Psoas muscle (tissue), 8 donors: ENCODE data around the gene ECHDC1. TPM values are rescaled to one million over a fixed set of nuclear protein-coding genes. Genes with fewer than 3 reads are reported as not detected.

Experiments used
- ATAC-seq, 4 donors: fragments of 200-7000 bp; cut with Tn5 transposase; one replicate each; pipeline ENCODE4 v1.9.1; 2020; ENCODE audit warnings: moderate library complexity in 3 of 4, mild to moderate bottlenecking in 2 of 4
- DNase-seq, 2 donors: peaks; one replicate each; pipeline ENCODE4 v3.0.0-alpha.2; 2020
- H3K27ac ChIP-seq: fragments of 200-600 bp; one replicate; pipeline ENCODE4 v1.8.0; 2022
- H3K27me3 ChIP-seq, 3 donors: fragments of 200-600 bp in 1 of 3; one replicate each; pipeline versions ENCODE4 v1.6.1 to v1.8.0; 2013 to 2022; ENCODE audit warnings: low read length in 2 of 3, mild to moderate bottlenecking in 2 of 3, moderate library complexity in 1 of 3; ENCODE audit not compliant: insufficient read depth in 3 of 3
- H3K36me3 ChIP-seq, 2 donors: fragments of 200-600 bp in 1 of 2; one replicate each; pipeline versions ENCODE4 v1.6.1 to v1.8.0; 2013 to 2022; ENCODE audit warnings: low read depth in 1 of 2, mild to moderate bottlenecking in 1 of 2, moderate library complexity in 1 of 2; ENCODE audit not compliant: insufficient read depth in 1 of 2
- H3K4me1 ChIP-seq: fragments of 200-600 bp; one replicate; pipeline ENCODE4 v1.8.0; 2022
- H3K4me3 ChIP-seq: fragments of 200-600 bp; one replicate; pipeline ENCODE4 v1.8.0; 2022; ENCODE audit warnings: mild to moderate bottlenecking
- H3K9me3 ChIP-seq: fragments of 200-600 bp; one replicate; pipeline ENCODE4 v1.8.0; 2022
- CTCF ChIP-seq: fragments of 200-600 bp; IDR thresholded peaks from one replicate; pipeline ENCODE4 v1.8.0; 2022; ENCODE audit warnings: antibody characterized with exemption
- WGBS, 3 donors: extraction: QIAGEN DNeasy Blood & Tissue Kit; methylation state at CpG; one replicate each; pipeline versions ENCODE4 v1.1.6 to v1.1.7; 2013; 5-methylcytosine and 5-hydroxymethylcytosine counted together
- intact Hi-C, 2 donors: fragments of 100-400 bp; cut with DNase I; formaldehyde crosslinking; loops; one replicate each; pipeline versions ENCODE4 v1.11.0 to v1.14.2; 2022
- polyA plus RNA-seq, 3 donors: library from polyadenylated mRNA; stranded (reverse); fragments of 200-250 nt; gene quantifications; one replicate each; pipeline ENCODE4 v1.2.3, GENCODE V29; 2013
- total RNA-seq, 4 donors: library from RNA; stranded (reverse); fragmentation: NEBNext Ultra II Directional in 2 of 4; extraction: Animal tissue kit (Norgen Biotek cat#: 25700) in 2 of 4; gene quantifications; one replicate each; pipeline versions ENCODE4 v1.2.1 to v1.2.4, GENCODE V29; 2021 to 2023
- donor health status: healthy with polysubstance abuse.
- donor health status: DM: no; HTN: no; CAD: no; lungs with moderate emphysema.
- donor health status: Bipolar disorder and iron deficiency.
- donor health status: healthy.
- donor health status: DM: yes; HTN: yes; CAD: no.
- donor health status: DM: no; HTN: no; CAD: no.
- donor health status: DM: no; HTN: no; CAD: no.
- donor health status: DM: yes; HTN: yes; CAD: no.

ECHDC1 gene
- total and polyA plus RNA-seq, 7 donors = 29.9 to 70.6 (median 33.6) TPM

- H3K9me3 ChIP-seq = no peaks in the 10 kb centered on the region
- ATAC-seq = no peak
- H3K4me1 ChIP-seq = no peaks in the 10 kb centered on the region
- 46 to 60% (median 51%) methylated on average over 2 of the region's 2 CpGs for WGBS, 3 donors
- no peak for DNase-seq
- no peak overlapping the region for H3K27ac ChIP-seq
- no peaks in the 10 kb centered on the region for H3K27me3 ChIP-seq
- TF ChIP-seq CTCF = no peak
- intact Hi-C loops = no loop called here
- no peaks in the 10 kb centered on the region for H3K36me3 ChIP-seq
- no peak overlapping the region for H3K4me3 ChIP-seq
These were observed 33.3 kb upstream of the ECHDC1 start for GRCh38 chr6:127376685-127377084.

DNA sequence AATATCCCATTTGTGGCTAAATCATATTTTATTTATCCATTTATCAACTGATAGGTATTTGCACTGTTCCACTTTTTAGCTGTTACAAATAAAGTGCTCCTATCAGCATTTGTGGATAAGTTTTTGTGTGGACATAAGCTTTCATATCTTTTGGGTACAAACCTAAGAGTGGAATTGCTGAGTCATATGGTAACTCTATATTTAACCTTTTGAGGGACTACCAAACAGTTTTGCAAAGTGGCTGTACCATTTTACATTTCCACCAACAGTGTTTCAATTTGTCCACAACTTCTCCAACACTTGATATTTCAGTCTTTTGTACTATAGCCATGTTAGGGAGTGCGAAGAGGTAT lies 23.6 kb upstream of the ECHDC1 start:
- H3K4me1 ChIP-seq = no peaks in the 10 kb centered on the region
- no peaks in the 10 kb centered on the region for H3K36me3 ChIP-seq
- intact Hi-C loops = no loop called here
- no peaks in the 10 kb centered on the region for H3K27me3 ChIP-seq
- no peak overlapping the region for H3K27ac ChIP-seq
- ATAC-seq (no peak), DNase-seq (no peak)
- peaks cover 9% of the 10 kb centered on the region for H3K9me3 ChIP-seq
- TF ChIP-seq CTCF = no peak
- 98 to 100% (median 100%) methylated on average over 1 of the region's 1 CpG for WGBS, 3 donors
- no peak overlapping the region for H3K4me3 ChIP-seq

GRCh38 chr6:127366282-127367022 lies 23.0 kb upstream of the ECHDC1 start:
- DNase-seq = no peak
- WGBS, 3 donors = 15 to 39% (median 29%) methylated on average over 5 of the region's 5 CpGs
- peak in 3 of 4 donors; percentile 51 to 78 (median 70) for ATAC-seq
- Histone ChIP-seq H3K4me3 (no peak overlapping the region), H3K36me3 (no peaks in the 10 kb centered on the region), H3K4me1 (no peaks in the 10 kb centered on the region), H3K27me3 (no peaks in the 10 kb centered on the region), H3K27ac (no peak overlapping the region), H3K9me3 (peaks cover 9% of the 10 kb centered on the region)
- intact Hi-C loops = no loop called here
- no peak for TF ChIP-seq CTCF

GRCh38 chr6:127365874-127366273 lies 22.5 kb upstream of the ECHDC1 start:
- Histone ChIP-seq H3K27ac (no peak overlapping the region), H3K4me3 (no peak overlapping the region), H3K9me3 (peaks cover 9% of the 10 kb centered on the region), H3K4me1 (no peaks in the 10 kb centered on the region), H3K27me3 (no peaks in the 10 kb centered on the region), H3K36me3 (no peaks in the 10 kb centered on the region)
- DNase-seq = no peak
- 90 to 96% (median 92%) methylated on average over 5 of the region's 5 CpGs for WGBS, 3 donors
- TF ChIP-seq CTCF = no peak
- no peak for ATAC-seq
- intact Hi-C loops = no loop called here

DNA sequence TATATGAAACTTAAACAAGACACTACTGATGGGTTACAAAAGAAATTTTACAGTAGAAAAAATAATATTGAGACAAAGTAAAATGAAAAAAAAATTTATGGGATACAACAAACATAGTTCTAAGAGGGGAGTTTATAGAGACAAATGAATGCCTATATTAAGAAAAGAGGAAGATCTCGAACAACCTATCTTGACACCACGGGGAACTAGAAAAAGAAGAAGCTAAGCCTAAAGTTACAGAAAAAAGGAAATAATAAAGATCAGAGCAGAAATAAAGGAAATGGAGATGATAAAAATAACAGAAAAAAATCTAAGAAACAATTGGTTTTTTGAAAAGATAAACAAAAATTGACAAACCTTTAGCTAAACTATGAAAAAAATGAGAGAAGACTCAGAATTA lies 9.1 kb upstream of the ECHDC1 start:
- H3K9me3 ChIP-seq = peaks cover 24% of the 10 kb centered on the region
- TF ChIP-seq CTCF = no peak
- DNase-seq (no peak), ATAC-seq (no peak)
- no peaks in the 10 kb centered on the region for H3K27me3 ChIP-seq
- H3K4me1 ChIP-seq = no peaks in the 10 kb centered on the region
- H3K27ac ChIP-seq = no peak overlapping the region
- intact Hi-C loops = no loop called here
- H3K4me3 ChIP-seq = no peak overlapping the region
- 92 to 93% (median 92%) methylated on average over 2 of the region's 2 CpGs for WGBS, 3 donors
- H3K36me3 ChIP-seq = no peaks in the 10 kb centered on the region
